ENCODE data around the gene ITPA. TPM values are rescaled to one million over a fixed set of nuclear protein-coding genes. Genes with fewer than 3 reads are reported as not detected.

Gene ITPA
- total and polyA plus RNA-seq, 2 of the 13 experiments (the other 11 are each of a cell fraction or from before 2014, with no cell fraction given), result 60.1 to 103 TPM

DNA sequence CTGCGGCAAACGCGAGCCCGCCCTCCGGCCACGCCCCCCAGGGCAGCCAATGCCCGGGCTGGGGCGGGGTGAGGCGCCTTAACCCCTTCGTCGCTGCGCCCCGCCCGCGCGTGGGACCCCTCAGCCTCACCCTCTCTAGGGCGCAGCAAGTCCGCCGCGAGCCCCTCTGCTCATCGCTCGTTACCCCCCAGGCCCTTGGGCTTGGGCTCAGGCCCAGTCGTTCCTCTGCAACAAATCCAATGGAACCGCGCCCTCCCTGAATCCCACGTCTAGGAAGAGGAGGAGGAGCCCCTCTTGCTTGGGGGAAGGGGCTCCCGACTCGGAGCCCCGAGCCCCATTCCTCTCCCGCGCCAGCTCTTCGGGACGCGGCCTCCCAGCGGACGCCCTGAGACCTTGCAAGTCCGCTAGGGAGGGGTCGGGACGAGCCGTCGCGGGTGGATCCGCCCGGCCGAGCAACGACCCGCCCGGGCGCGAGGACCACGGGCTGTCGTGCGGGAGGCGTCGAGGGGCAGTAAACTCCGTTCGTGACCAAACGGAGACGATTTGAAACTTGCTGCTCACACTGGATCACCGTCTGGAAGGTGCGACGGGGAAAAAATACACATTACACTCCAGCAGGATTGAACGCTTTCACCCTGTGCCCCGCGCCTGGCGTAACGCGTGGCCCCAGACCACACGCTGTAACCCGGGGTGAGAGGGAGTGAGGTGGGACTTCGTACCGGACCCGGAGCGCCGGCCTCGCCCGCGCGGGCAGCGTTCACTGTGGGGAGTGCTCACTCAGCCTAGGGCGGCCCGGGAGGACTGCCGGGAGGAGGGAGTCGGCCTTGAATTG, 35.5 kb upstream of the ITPA start (continued):
- peak; percentile 58 for TF ChIP-seq THAP7 (CRISPR knock-in tag; IDR thresholded peaks at IDR 0.05)
- TF ChIP-seq ZNF749 (CRISPR knock-in tag; IDR thresholded peaks at IDR 0.05; ENCODE audit: borderline replicate concordance), result peak; percentile 93
- TF ChIP-seq ZNF510 (CRISPR knock-in tag; IDR thresholded peaks at IDR 0.05; ENCODE audit: low read depth), result no peak; the same call in none of the 2 replicates
- TF ChIP-seq ZNF720 (CRISPR knock-in tag; IDR thresholded peaks at IDR 0.05), result no peak; the same call in 1 of the 2 replicates
- no peak for TF ChIP-seq ZNF484 (CRISPR knock-in tag; IDR thresholded peaks at IDR 0.05; ENCODE audit: borderline replicate concordance, low read depth)
- peak; percentile 65; the same call in 1 of the 2 replicates for TF ChIP-seq FOXJ3 (CRISPR knock-in tag; IDR thresholded peaks at IDR 0.05; ENCODE audit: borderline replicate concordance)
- TF ChIP-seq PHF5A (CRISPR knock-in tag; IDR thresholded peaks at IDR 0.05; ENCODE audit: low read depth, unreplicated experiment), result peak; percentile 56
- TF ChIP-seq ZBTB7A (CRISPR knock-in tag; IDR thresholded peaks at IDR 0.05), result peak; percentile 99
- peak; percentile 93 for TF ChIP-seq CSRNP1 (CRISPR knock-in tag; IDR thresholded peaks at IDR 0.05)
- no peak for TF ChIP-seq ZFAT (CRISPR knock-in tag; conservative IDR thresholded peaks at IDR 0.05)
- peak; percentile 93 for TF ChIP-seq HDAC1 (CRISPR knock-in tag; IDR thresholded peaks at IDR 0.05)
- no peak for TF ChIP-seq REXO4 (CRISPR knock-in tag; IDR thresholded peaks at IDR 0.05; ENCODE audit: borderline replicate concordance)
- TF ChIP-seq ZFP90 (CRISPR knock-in tag; IDR thresholded peaks at IDR 0.05; ENCODE audit: borderline replicate concordance), result peak; percentile 82; the same call in 1 of the 2 replicates
- TF ChIP-seq HNRNPH1 (optimal IDR thresholded peaks at IDR 0.05; ENCODE audit: low read depth, low read length), result no peak
- TF ChIP-seq SP1 (IDR thresholded peaks at IDR 0.05), result no peak
- peak; percentile 95 for TF ChIP-seq SP1 (CRISPR knock-in tag; IDR thresholded peaks at IDR 0.05)
- peak; percentile 38 to 73; a peak in 1 of 4 replicates for TF ChIP-seq NR2F1 (CRISPR knock-in tag; IDR thresholded peaks at IDR 0.05)
- TF ChIP-seq, protein P1, sequence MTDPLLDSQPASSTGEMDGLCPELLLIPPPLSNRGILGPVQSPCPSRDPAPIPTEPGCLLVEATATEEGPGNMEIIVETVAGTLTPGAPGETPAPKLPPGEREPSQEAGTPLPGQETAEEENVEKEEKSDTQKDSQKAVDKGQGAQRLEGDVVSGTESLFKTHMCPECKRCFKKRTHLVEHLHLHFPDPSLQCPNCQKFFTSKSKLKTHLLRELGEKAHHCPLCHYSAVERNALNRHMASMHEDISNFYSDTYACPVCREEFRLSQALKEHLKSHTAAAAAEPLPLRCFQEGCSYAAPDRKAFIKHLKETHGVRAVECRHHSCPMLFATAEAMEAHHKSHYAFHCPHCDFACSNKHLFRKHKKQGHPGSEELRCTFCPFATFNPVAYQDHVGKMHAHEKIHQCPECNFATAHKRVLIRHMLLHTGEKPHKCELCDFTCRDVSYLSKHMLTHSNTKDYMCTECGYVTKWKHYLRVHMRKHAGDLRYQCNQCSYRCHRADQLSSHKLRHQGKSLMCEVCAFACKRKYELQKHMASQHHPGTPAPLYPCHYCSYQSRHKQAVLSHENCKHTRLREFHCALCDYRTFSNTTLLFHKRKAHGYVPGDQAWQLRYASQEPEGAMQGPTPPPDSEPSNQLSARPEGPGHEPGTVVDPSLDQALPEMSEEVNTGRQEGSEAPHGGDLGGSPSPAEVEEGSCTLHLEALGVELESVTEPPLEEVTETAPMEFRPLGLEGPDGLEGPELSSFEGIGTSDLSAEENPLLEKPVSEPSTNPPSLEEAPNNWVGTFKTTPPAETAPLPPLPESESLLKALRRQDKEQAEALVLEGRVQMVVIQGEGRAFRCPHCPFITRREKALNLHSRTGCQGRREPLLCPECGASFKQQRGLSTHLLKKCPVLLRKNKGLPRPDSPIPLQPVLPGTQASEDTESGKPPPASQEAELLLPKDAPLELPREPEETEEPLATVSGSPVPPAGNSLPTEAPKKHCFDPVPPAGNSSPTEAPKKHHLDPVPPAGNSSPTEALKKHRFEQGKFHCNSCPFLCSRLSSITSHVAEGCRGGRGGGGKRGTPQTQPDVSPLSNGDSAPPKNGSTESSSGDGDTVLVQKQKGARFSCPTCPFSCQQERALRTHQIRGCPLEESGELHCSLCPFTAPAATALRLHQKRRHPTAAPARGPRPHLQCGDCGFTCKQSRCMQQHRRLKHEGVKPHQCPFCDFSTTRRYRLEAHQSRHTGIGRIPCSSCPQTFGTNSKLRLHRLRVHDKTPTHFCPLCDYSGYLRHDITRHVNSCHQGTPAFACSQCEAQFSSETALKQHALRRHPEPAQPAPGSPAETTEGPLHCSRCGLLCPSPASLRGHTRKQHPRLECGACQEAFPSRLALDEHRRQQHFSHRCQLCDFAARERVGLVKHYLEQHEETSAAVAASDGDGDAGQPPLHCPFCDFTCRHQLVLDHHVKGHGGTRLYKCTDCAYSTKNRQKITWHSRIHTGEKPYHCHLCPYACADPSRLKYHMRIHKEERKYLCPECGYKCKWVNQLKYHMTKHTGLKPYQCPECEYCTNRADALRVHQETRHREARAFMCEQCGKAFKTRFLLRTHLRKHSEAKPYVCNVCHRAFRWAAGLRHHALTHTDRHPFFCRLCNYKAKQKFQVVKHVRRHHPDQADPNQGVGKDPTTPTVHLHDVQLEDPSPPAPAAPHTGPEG (CRISPR knock-in tag; IDR thresholded peaks at IDR 0.05), result peak; percentile 75; the same call in 1 of the 2 replicates
- TF ChIP-seq, protein P2, sequence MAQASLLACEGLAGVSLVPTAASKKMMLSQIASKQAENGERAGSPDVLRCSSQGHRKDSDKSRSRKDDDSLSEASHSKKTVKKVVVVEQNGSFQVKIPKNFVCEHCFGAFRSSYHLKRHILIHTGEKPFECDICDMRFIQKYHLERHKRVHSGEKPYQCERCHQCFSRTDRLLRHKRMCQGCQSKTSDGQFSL (CRISPR knock-in tag; IDR thresholded peaks at IDR 0.05), result no peak
- TF ChIP-seq HOXA5 (CRISPR knock-in tag; IDR thresholded peaks at IDR 0.05), result peak; percentile 92
- no peak; the same call in none of the 2 replicates for TF ChIP-seq HMG20B (CRISPR knock-in tag; conservative IDR thresholded peaks at IDR 0.05)

Data from HepG2 (cell line).